H9 (cell line): ENCODE results near the gene ANKRD17. TPM values are rescaled to one million over a fixed set of nuclear protein-coding genes. Genes with fewer than 3 reads are reported as not detected.

ENCODE experiments used
- DNase-seq: peaks from one replicate; pipeline ENCODE4 v3.0.0-alpha.2; 2017
- H2AFZ ChIP-seq: one replicate; pipeline ENCODE4 v1.6.1; 2013; ENCODE audit warnings: mild to moderate bottlenecking, low read length, control low read depth, moderate library complexity
- H2AK5ac ChIP-seq: 2 replicates; pipeline ENCODE4 v1.6.1; 2013; ENCODE audit warnings: low read length, control low read depth, mixed read lengths; ENCODE audit not compliant: insufficient read length
- H2BK120ac ChIP-seq: one replicate; pipeline ENCODE4 v1.6.1; 2013; ENCODE audit warnings: low read depth, mild to moderate bottlenecking, low read length, control low read depth, inconsistent platforms; ENCODE audit not compliant: poor library complexity, severe bottlenecking
- H2BK12ac ChIP-seq: 2 replicates; pipeline ENCODE4 v1.6.1; 2013; ENCODE audit warnings: low read length, control low read depth, mixed read lengths, low read depth; ENCODE audit not compliant: insufficient read length
- H2BK15ac ChIP-seq: 2 replicates; pipeline ENCODE4 v1.6.1; 2013; ENCODE audit warnings: low read depth, low read length, control low read depth
- H2BK20ac ChIP-seq: one replicate; pipeline ENCODE4 v1.6.1; 2013; ENCODE audit warnings: low read depth, mild to moderate bottlenecking, low read length, control low read depth, inconsistent platforms; ENCODE audit not compliant: poor library complexity, severe bottlenecking
- H2BK5ac ChIP-seq: 2 replicates; pipeline ENCODE4 v1.6.1; 2013; ENCODE audit warnings: low read length, control low read depth, mixed read lengths; ENCODE audit not compliant: insufficient read length
- H3K14ac ChIP-seq: 2 replicates; pipeline ENCODE4 v1.6.1; 2013; ENCODE audit warnings: low read length, control low read depth; ENCODE audit not compliant: insufficient read depth
- H3K18ac ChIP-seq: 2 replicates; pipeline ENCODE4 v1.6.1; 2013; ENCODE audit warnings: low read depth, mild to moderate bottlenecking, mixed read lengths, low read length, control low read depth; ENCODE audit not compliant: insufficient read length
- H3K23ac ChIP-seq: 2 replicates; pipeline ENCODE4 v1.6.1; 2013; ENCODE audit warnings: low read length, control low read depth, mixed read lengths, low read depth; ENCODE audit not compliant: insufficient read length
- H3K23me2 ChIP-seq: 2 replicates; pipeline ENCODE4 v1.6.1; 2013; ENCODE audit warnings: low read depth, mild to moderate bottlenecking, mixed read lengths, low read length, control low read depth; ENCODE audit not compliant: insufficient read length, poor library complexity, severe bottlenecking
- H3K27ac ChIP-seq: 2 replicates; pipeline ENCODE4 v1.5.1; 2013; ENCODE audit warnings: low read length, control low read depth, mixed read lengths, low read depth; ENCODE audit not compliant: insufficient read length
- H3K27me3 ChIP-seq: 2 replicates; pipeline ENCODE4 v1.6.1; 2013; ENCODE audit warnings: low read length, control low read depth, inconsistent platforms; ENCODE audit not compliant: insufficient read depth
- H3K4ac ChIP-seq: 2 replicates; pipeline ENCODE4 v1.6.1; 2013; ENCODE audit warnings: low read depth, mild to moderate bottlenecking, control low read depth, inconsistent platforms, low read length, moderate library complexity
- H3K4me1 ChIP-seq: 2 replicates; pipeline ENCODE4 v1.6.1; 2013; ENCODE audit warnings: low read length, control low read depth, inconsistent platforms; ENCODE audit not compliant: insufficient read depth
- H3K4me2 ChIP-seq: 2 replicates; pipeline ENCODE4 v1.6.1; 2013; ENCODE audit warnings: low read length, control low read depth, mixed read lengths; ENCODE audit not compliant: insufficient read length, insufficient read depth
- H3K56ac ChIP-seq: 2 replicates; pipeline ENCODE4 v1.6.1; 2013; ENCODE audit warnings: low read depth, mild to moderate bottlenecking, mixed read lengths, low read length, control low read depth; ENCODE audit not compliant: insufficient read length
- H3K79me1 ChIP-seq: 2 replicates; pipeline ENCODE4 v1.6.1; 2013; ENCODE audit warnings: low read depth, mild to moderate bottlenecking, moderate library complexity, low read length, control low read depth, inconsistent platforms; ENCODE audit not compliant: insufficient read depth, poor library complexity, severe bottlenecking
- H3K79me2 ChIP-seq: 2 replicates; pipeline ENCODE4 v1.6.1; 2013; ENCODE audit warnings: low read length, control low read depth, inconsistent platforms; ENCODE audit not compliant: insufficient read depth
- H3K9ac ChIP-seq: 2 replicates; pipeline ENCODE4 v1.6.1; 2013; ENCODE audit warnings: low read length, control low read depth, mixed read lengths; ENCODE audit not compliant: insufficient read length; ENCODE audit errors: extremely low read depth
- H3K9me3 ChIP-seq: one replicate; pipeline ENCODE4 v1.6.1; 2013; ENCODE audit warnings: low read depth, low read length, inconsistent platforms; ENCODE audit not compliant: control insufficient read depth
- H3T11ph ChIP-seq: one replicate; pipeline ENCODE4 v1.6.1; 2013; ENCODE audit warnings: mild to moderate bottlenecking, low read length, control low read depth, inconsistent platforms
- H4K20me1 ChIP-seq: one replicate; pipeline ENCODE4 v1.6.1; 2013; ENCODE audit not compliant: control insufficient read depth, insufficient read length, insufficient read depth
- H4K5ac ChIP-seq: 2 replicates; pipeline ENCODE4 v1.6.1; 2013; ENCODE audit warnings: low read depth, mild to moderate bottlenecking, mixed read lengths, low read length, control low read depth; ENCODE audit not compliant: insufficient read length
- H4K8ac ChIP-seq: replicated peaks from 2 replicates; pipeline ENCODE4 v1.6.1; 2013; ENCODE audit warnings: low read length, control low read depth, mixed read lengths, low read depth; ENCODE audit not compliant: insufficient read length
- H4K91ac ChIP-seq: 2 replicates; pipeline ENCODE4 v1.6.1; 2013; ENCODE audit warnings: low read depth, mild to moderate bottlenecking, moderate library complexity, mixed read lengths, low read length, control low read depth; ENCODE audit not compliant: insufficient read length
- H3K27ac Mint-ChIP-seq, 3 experiments: 2 replicates in 2 of 3; 3 replicates in 1 of 3; pipeline ENCODE4 v1.8.0; 2020 to 2021; ENCODE audit warnings: mixed read lengths in 3 of 3, mild to moderate bottlenecking in 1 of 3, moderate library complexity in 1 of 3
- H3K27me3 Mint-ChIP-seq: 2 replicates; pipeline ENCODE4 v1.8.0; 2021; ENCODE audit warnings: low read depth, mild to moderate bottlenecking, moderate library complexity, mixed read lengths
- H3K36me3 Mint-ChIP-seq, 3 experiments: 2 replicates in 2 of 3; 3 replicates in 1 of 3; pipeline ENCODE4 v1.8.0; 2020 to 2021; ENCODE audit warnings: low read depth in 3 of 3, mixed read lengths in 3 of 3; ENCODE audit not compliant: insufficient read depth in 1 of 3
- H3K4me1 Mint-ChIP-seq, 2 experiments: 2 replicates each; pipeline ENCODE4 v1.8.0; 2020; ENCODE audit warnings: mixed read lengths in 2 of 2
- H3K4me3 Mint-ChIP-seq, 2 experiments: 2 replicates in 1 of 2; 3 replicates in 1 of 2; pipeline ENCODE4 v1.8.0; 2020 to 2021; ENCODE audit warnings: mild to moderate bottlenecking in 2 of 2, mixed read lengths in 2 of 2, moderate library complexity in 1 of 2
- H3K9me3 Mint-ChIP-seq, 2 experiments: 2 replicates in 1 of 2; 3 replicates in 1 of 2; pipeline ENCODE4 v1.8.0; 2020; ENCODE audit warnings: mild to moderate bottlenecking in 2 of 2, mixed read lengths in 2 of 2, moderate library complexity in 1 of 2
- CTCF ChIP-seq: fragments of 200-600 bp; sonication (generic); conservative IDR thresholded peaks from 3 replicates; pipeline ENCODE4 v1.8.0; 2021; ENCODE audit warnings: antibody characterized with exemption, mild to moderate bottlenecking
- total RNA-seq: library from RNA; stranded (reverse); gene quantifications from 2 replicates; pipeline ENCODE4 v1.2.1, GENCODE V29; 2021

The ANKRD17 gene
- total RNA-seq, 1 experiment from 2014 or later = 82.4 TPM

DNA sequence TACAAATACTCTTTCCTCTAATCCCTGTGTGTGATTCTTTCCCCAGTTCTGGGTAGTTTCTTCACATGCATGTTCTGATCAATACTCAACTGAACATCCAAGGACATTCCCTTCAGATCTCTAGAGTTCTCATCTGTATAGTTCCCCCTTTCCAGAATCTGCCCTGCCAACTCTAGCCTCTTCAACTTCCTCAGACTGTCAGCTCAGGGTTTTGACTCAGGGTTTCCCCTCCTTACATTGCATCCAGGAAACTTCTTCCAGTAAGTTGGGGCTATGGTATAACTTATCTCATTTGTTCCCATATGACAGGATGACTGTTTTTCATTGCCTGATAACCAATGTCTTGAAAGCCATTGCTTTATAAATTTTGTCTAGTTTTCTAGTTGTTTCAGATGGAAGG is 14.2 kb upstream of the ANKRD17 start:
- no peaks in the 10 kb centered on the region for H3K79me2 ChIP-seq
- no peak overlapping the region for H3T11ph ChIP-seq
- Mint-ChIP-seq H3K9me3 (peaks cover 3 to 5% of the 10 kb centered on the region in 2 experiments; a peak in 4 of 5 replicates), H3K36me3 (peaks cover 2 to 10% (median 5%) of the 10 kb centered on the region in 3 experiments; a peak in 6 of 7 replicates), H3K4me1 (no peaks in the 10 kb centered on the region), H3K4me3 (no peak overlapping the region), H3K27ac (no peak overlapping the region), H3K27me3 (no peaks in the 10 kb centered on the region; the same call in 1 of the 2 replicates)
- no peak overlapping the region for H2BK5ac ChIP-seq
- no peak overlapping the region for H4K91ac ChIP-seq
- H4K20me1 ChIP-seq = no peaks in the 10 kb centered on the region
- no peak overlapping the region for H2AFZ ChIP-seq
- H3K27ac ChIP-seq = no peak overlapping the region
- H3K9ac ChIP-seq = no peak overlapping the region
- H2BK15ac ChIP-seq = no peak overlapping the region
- no peak overlapping the region for H3K56ac ChIP-seq
- H3K4me1 ChIP-seq = no peaks in the 10 kb centered on the region
- H3K4me2 ChIP-seq = no peak overlapping the region
- DNase-seq = no peak
- no peaks in the 10 kb centered on the region for H3K23me2 ChIP-seq
- no peak overlapping the region for H4K8ac ChIP-seq
- no peak overlapping the region for H2BK20ac ChIP-seq
- H2AK5ac ChIP-seq = no peak overlapping the region
- H3K18ac ChIP-seq = no peak overlapping the region
- no peak overlapping the region for H3K14ac ChIP-seq
- no peak overlapping the region for H2BK12ac ChIP-seq
- no peaks in the 10 kb centered on the region for H3K27me3 ChIP-seq
- H2BK120ac ChIP-seq = no peak overlapping the region
- no peaks in the 10 kb centered on the region for H3K9me3 ChIP-seq
- no peak for TF ChIP-seq CTCF
- H3K23ac ChIP-seq = no peak overlapping the region
- H4K5ac ChIP-seq = no peak overlapping the region
- H3K4ac ChIP-seq = no peak overlapping the region
- H3K79me1 ChIP-seq = no peaks in the 10 kb centered on the region
